Hematopoietic multipotent progenitor cell treated with erythropoietin and hydrocortisone succinate and interleukin-3 and kit ligand, for 17 days (in vitro differentiated cells): ENCODE results near the gene TCERG1L.
"Not testable (repeated sequence)": the region's sequence is repeated elsewhere in the genome, so short reads cannot be mapped to it uniquely, and the experiment has no call there.

ENCODE experiments used
- DNase-seq: peaks from one replicate; pipeline ENCODE4 v3.0.0-alpha.2; 2015; ENCODE audit warnings: low spot score

The TCERG1L gene

GRCh38 chr10:131311661-131312477 is at the start of gene TCERG1L:
TCERG1L (minus strand) TSS chr10:131311721; CDS start chr10:131311635, 86 bp downstream.
- no peak for DNase-seq

GRCh38 chr10:131358741-131359442 is 47.4 kb upstream of the TCERG1L start:
- no peak for DNase-seq

- DNase-seq = no peak
These were observed 44.9 kb upstream of the TCERG1L start for GRCh38 chr10:131356442-131356841.

- DNase-seq = no peak
These were observed 44.4 kb upstream of the TCERG1L start for GRCh38 chr10:131355881-131356280.

GRCh38 chr10:131355056-131355455 is 43.5 kb upstream of the TCERG1L start:
- no peak for DNase-seq

- DNase-seq = no peak
These were observed 42.9 kb upstream of the TCERG1L start for GRCh38 chr10:131354380-131354779.

GRCh38 chr10:131352765-131353290 is 41.3 kb upstream of the TCERG1L start:
- no peak for DNase-seq

- no peak for DNase-seq
These were observed 39.1 kb upstream of the TCERG1L start for GRCh38 chr10:131350660-131351059.

GRCh38 chr10:131350245-131350644 is 38.7 kb upstream of the TCERG1L start:
- no peak for DNase-seq

GRCh38 chr10:131346456-131346855 is 34.9 kb upstream of the TCERG1L start:
- DNase-seq = no peak

- DNase-seq = no peak
These were observed 34.2 kb upstream of the TCERG1L start for GRCh38 chr10:131345691-131346090.

GRCh38 chr10:131344747-131345146 is 33.2 kb upstream of the TCERG1L start:
- DNase-seq = no peak

GRCh38 chr10:131337741-131338140 is 26.2 kb upstream of the TCERG1L start:
- DNase-seq = no peak

- no peak for DNase-seq
These were observed 21.3 kb upstream of the TCERG1L start for GRCh38 chr10:131332821-131333220.

- no peak for DNase-seq
These were observed 12.4 kb upstream of the TCERG1L start for GRCh38 chr10:131323880-131324279.

- no peak for DNase-seq
These were observed 11.5 kb upstream of the TCERG1L start for GRCh38 chr10:131323025-131323424.

- DNase-seq = not testable (repeated sequence)
These were observed 11.1 kb upstream of the TCERG1L start for GRCh38 chr10:131322575-131322974.

- no peak for DNase-seq
These were observed 9.5 kb upstream of the TCERG1L start for GRCh38 chr10:131320860-131321604.

- DNase-seq = no peak
These were observed 7.3 kb upstream of the TCERG1L start for GRCh38 chr10:131318814-131319213.

- DNase-seq = no peak
These were observed 6.8 kb upstream of the TCERG1L start for GRCh38 chr10:131318291-131318690.

GRCh38 chr10:131316321-131317075 is 5.0 kb upstream of the TCERG1L start:
- DNase-seq = no peak

- no peak for DNase-seq
These were observed 3.8 kb upstream of the TCERG1L start for GRCh38 chr10:131315344-131315743.
